HEK293 (cell line): Measurements from ENCODE around the gene NPTX1.

Experiments used
- CTCF ChIA-PET: fragments of 350-600 bp; formaldehyde crosslinking; extraction: SDS; loops from one replicate; lab custom pipeline; 2021; ENCODE audit warnings: antibody characterized with exemption; lab: Yijun Ruan, JAX
- POLR2A ChIA-PET: fragments of 300-600 bp; formaldehyde crosslinking; extraction: SDS; loops from one replicate; lab custom pipeline; 2020; ENCODE audit warnings: antibody characterized with exemption, inconsistent platforms; lab: Yijun Ruan, JAX
- H3K27ac ChIP-seq: fragments of 200-500 bp; sonication (Bioruptor generic); 2 replicates; pipeline ENCODE4 v1.5.1; 2014; ENCODE audit warnings: low read depth, low read length, control low read depth, inconsistent platforms; ENCODE audit errors: extremely low read depth
- H3K36me3 ChIP-seq, 2 experiments: fragments of 200-500 bp in 1 of 2; sonication (Bioruptor generic) in 1 of 2; 1 replicate in 1 of 2; 2 replicates in 1 of 2; pipeline ENCODE4 v1.5.1; 2014 to 2017; ENCODE audit warnings: inconsistent platforms in 2 of 2, low read length in 2 of 2; ENCODE audit not compliant: control insufficient read depth in 2 of 2, insufficient read depth in 1 of 2
- H3K4me1 ChIP-seq: fragments of 200-500 bp; sonication (Bioruptor generic); 2 replicates; pipeline ENCODE4 v1.5.1; 2014; ENCODE audit warnings: mild to moderate bottlenecking, low read length, inconsistent platforms; ENCODE audit not compliant: control insufficient read depth, insufficient read depth
- H3K4me3 ChIP-seq: 2 replicates; pipeline ENCODE4 v1.5.1; 2011; ENCODE audit warnings: low read depth, mild to moderate bottlenecking, control low read depth, low read length, moderate library complexity
- H3K9me3 ChIP-seq: fragments of 200-500 bp; sonication (Bioruptor generic); 2 replicates; pipeline ENCODE4 v1.5.1; 2014; ENCODE audit warnings: low read depth, low read length, inconsistent platforms; ENCODE audit not compliant: control insufficient read depth, insufficient read depth
- INSM2 ChIP-seq: fragments of 450-650 bp; formaldehyde crosslinking; IDR thresholded peaks from 2 replicates; pipeline ENCODE4 v1.5.1; 2016; ENCODE audit warnings: missing biosample characterization, missing genetic modification characterization
- KLF1 ChIP-seq: fragments of 450-650 bp; formaldehyde crosslinking; IDR thresholded peaks from 2 replicates; pipeline ENCODE4 v1.5.1; 2016; ENCODE audit warnings: missing biosample characterization, missing genetic modification characterization
- MYNN ChIP-seq: fragments of 450-650 bp; formaldehyde crosslinking; IDR thresholded peaks from 2 replicates; pipeline ENCODE4 v1.5.1; 2016; ENCODE audit warnings: missing biosample characterization, missing genetic modification characterization, borderline replicate concordance
- OSR2 ChIP-seq: fragments of 450-650 bp; formaldehyde crosslinking; IDR thresholded peaks from 2 replicates; pipeline ENCODE4 v1.5.1; 2016; ENCODE audit warnings: missing biosample characterization, missing genetic modification characterization
- SALL2 ChIP-seq: fragments of 450-650 bp; formaldehyde crosslinking; IDR thresholded peaks from 2 replicates; pipeline ENCODE4 v1.5.0; 2017; ENCODE audit warnings: missing biosample characterization, mild to moderate bottlenecking, missing genetic modification characterization, borderline replicate concordance
- ZBTB10 ChIP-seq: fragments of 450-650 bp; formaldehyde crosslinking; IDR thresholded peaks from 2 replicates; pipeline ENCODE4 v1.5.1; 2016; ENCODE audit warnings: missing biosample characterization, missing genetic modification characterization
- ZNF140 ChIP-seq: fragments of 450-650 bp; formaldehyde crosslinking; IDR thresholded peaks from 2 replicates; pipeline ENCODE4 v1.5.1; 2016; ENCODE audit warnings: missing biosample characterization, missing genetic modification characterization
- ZNF169 ChIP-seq: fragments of 450-650 bp; formaldehyde crosslinking; IDR thresholded peaks from 2 replicates; pipeline ENCODE4 v1.5.1; 2016; ENCODE audit warnings: missing biosample characterization, missing genetic modification characterization
- ZNF175 ChIP-seq: fragments of 450-650 bp; formaldehyde crosslinking; IDR thresholded peaks from 2 replicates; pipeline ENCODE4 v1.5.1; 2016; ENCODE audit warnings: missing biosample characterization, missing genetic modification characterization
- ZNF19 ChIP-seq: fragments of 450-650 bp; formaldehyde crosslinking; IDR thresholded peaks from 2 replicates; pipeline ENCODE4; 2016; ENCODE audit warnings: missing biosample characterization, missing genetic modification characterization, low read depth
- ZNF202 ChIP-seq: fragments of 450-650 bp; formaldehyde crosslinking; IDR thresholded peaks from 2 replicates; pipeline ENCODE4 v1.5.1; 2016; ENCODE audit warnings: missing biosample characterization, missing genetic modification characterization, borderline replicate concordance
- ZNF239 ChIP-seq: fragments of 450-650 bp; formaldehyde crosslinking; IDR thresholded peaks from 2 replicates; pipeline ENCODE4 v1.5.1; 2016; ENCODE audit warnings: missing biosample characterization, missing genetic modification characterization
- ZNF324 ChIP-seq: fragments of 450-650 bp; formaldehyde crosslinking; IDR thresholded peaks from 2 replicates; pipeline ENCODE4 v1.5.1; 2016; ENCODE audit warnings: missing biosample characterization, missing genetic modification characterization
- ZNF449 ChIP-seq: fragments of 450-650 bp; formaldehyde crosslinking; IDR thresholded peaks from 2 replicates; pipeline ENCODE4 v1.5.1; 2017; ENCODE audit warnings: missing biosample characterization, mild to moderate bottlenecking, missing genetic modification characterization, moderate library complexity
- ZNF623 ChIP-seq: fragments of 450-650 bp; formaldehyde crosslinking; IDR thresholded peaks from 2 replicates; pipeline ENCODE4 v1.5.1; 2016; ENCODE audit warnings: missing biosample characterization, missing genetic modification characterization
- ZNF692 ChIP-seq: fragments of 450-650 bp; formaldehyde crosslinking; IDR thresholded peaks from 2 replicates; pipeline ENCODE4 v1.5.1; 2016; ENCODE audit warnings: missing biosample characterization, missing genetic modification characterization
- ZNF768 ChIP-seq: fragments of 450-650 bp; formaldehyde crosslinking; IDR thresholded peaks from 2 replicates; pipeline ENCODE4 v1.5.1; 2018; ENCODE audit warnings: missing biosample characterization, mild to moderate bottlenecking, missing genetic modification characterization
- ZNF776 ChIP-seq: fragments of 450-650 bp; formaldehyde crosslinking; IDR thresholded peaks from 2 replicates; pipeline ENCODE4 v1.5.0; 2017; ENCODE audit warnings: missing biosample characterization, missing genetic modification characterization, borderline replicate concordance
- ZNF791 ChIP-seq: fragments of 450-650 bp; formaldehyde crosslinking; IDR thresholded peaks from 2 replicates; pipeline ENCODE4 v1.5.1; 2016; ENCODE audit warnings: missing biosample characterization, missing genetic modification characterization
- ZSCAN18 ChIP-seq: fragments of 450-650 bp; formaldehyde crosslinking; IDR thresholded peaks from 2 replicates; pipeline ENCODE4 v1.5.1; 2016; ENCODE audit warnings: missing biosample characterization, missing genetic modification characterization

NPTX1 gene

GRCh38 chr17:80457236-80457856, 19.1 kb downstream of the NPTX1 start:
- Histone ChIP-seq H3K9me3 (no peaks in the 10 kb centered on the region), H3K27ac (no peak overlapping the region), H3K4me3 (no peak overlapping the region), H3K4me1 (peaks cover 10% of the 10 kb centered on the region), H3K36me3 (no peaks in the 10 kb centered on the region)
- no peak for TF ChIP-seq ZNF768 (tag by site-specific recombination)
- no peak for TF ChIP-seq ZSCAN18 (tag by site-specific recombination)
- no peak for TF ChIP-seq OSR2
- TF ChIP-seq ZNF324 (tag by site-specific recombination), result no peak
- TF ChIP-seq ZNF239 (tag by site-specific recombination), result no peak
- TF ChIP-seq ZBTB10, result no peak
- no peak for TF ChIP-seq ZNF623 (tag by site-specific recombination)
- TF ChIP-seq KLF1 (tag by site-specific recombination), result no peak
- no peak for TF ChIP-seq ZNF449 (tag by site-specific recombination)
- no peak for TF ChIP-seq ZNF202 (tag by site-specific recombination)
- no peak for TF ChIP-seq MYNN (tag by site-specific recombination)
- no peak for TF ChIP-seq ZNF776 (tag by site-specific recombination)
- TF ChIP-seq ZNF791 (tag by site-specific recombination), result no peak
- TF ChIP-seq ZNF169 (tag by site-specific recombination), result no peak
- no peak for TF ChIP-seq ZNF140
- TF ChIP-seq INSM2 (tag by site-specific recombination), result no peak
- TF ChIP-seq ZNF175 (tag by site-specific recombination), result no peak
- no peak for TF ChIP-seq ZNF692
- TF ChIP-seq ZNF19 (tag by site-specific recombination), result no peak
- no peak for TF ChIP-seq SALL2 (tag by site-specific recombination)
- CTCF ChIA-PET, result interaction anchor here (0.5 kb wide), 1 partner anchor 246 kb away, joined by 5 read pairs; no protein-coding TSS in a partner anchor
- POLR2A ChIA-PET, result interaction anchor here (5.5 kb wide), 1 partner anchor 15 kb away, joined by 110 read pairs; the partner anchor contains the start of gene NPTX1
